BLaER1 treated with 17β-estradiol and CSF1 and Interleukin-3, amounts not matched to agents 10 nM and 100 nM (cell line): ENCODE data around the gene DNAJC16.
"Not testable (repeated sequence)": the region's sequence is repeated elsewhere in the genome, so short reads cannot be mapped to it uniquely, and the experiment has no call there.

ENCODE experiments used
- H3K27ac ChIP-seq, 11 experiments: shearing (Covaris generic); formaldehyde crosslinking; 2 replicates each; pipeline ENCODE4 v1.8.1; 2022
- H3K27me3 ChIP-seq, 11 experiments: shearing (Covaris generic); formaldehyde crosslinking; 2 replicates each; pipeline ENCODE4 v1.8.1; 2022
- H3K36me3 ChIP-seq, 11 experiments: shearing (Covaris generic); formaldehyde crosslinking; 2 replicates each; pipeline ENCODE4 v1.8.1; 2022
- H3K4me1 ChIP-seq, 10 experiments: shearing (Covaris generic); formaldehyde crosslinking; 2 replicates each; pipeline ENCODE4 v1.8.1; 2022
- H3K4me2 ChIP-seq, 11 experiments: shearing (Covaris generic); formaldehyde crosslinking; 2 replicates each; pipeline ENCODE4 v1.8.1; 2022
- H3K4me3 ChIP-seq, 10 experiments: shearing (Covaris generic); formaldehyde crosslinking; 2 replicates each; pipeline ENCODE4 v1.8.1; 2022
- H3K9ac ChIP-seq, 11 experiments: shearing (Covaris generic); formaldehyde crosslinking; 2 replicates each; pipeline ENCODE4 v1.8.1; 2022
- H3K9me3 ChIP-seq, 11 experiments: shearing (Covaris generic); formaldehyde crosslinking; replicated peaks in 1 of 11; 2 replicates each; pipeline ENCODE4 v1.8.1; 2022
- H4K20me1 ChIP-seq, 11 experiments: shearing (Covaris generic); formaldehyde crosslinking; 2 replicates each; pipeline ENCODE4 v1.8.1; 2022
- Cebpa-rat ChIP-seq, 11 experiments: shearing (Covaris generic); IDR thresholded peaks; 2 replicates each; pipeline ENCODE4 v1.8.1; 2022

DNAJC16 gene

GRCh38 chr1:15579683-15580047 is 53.0 kb downstream of the DNAJC16 start:
- TF ChIP-seq Cebpa-rat (IDR thresholded peaks at IDR 0.05): no peak
- peaks cover 8 to 13% (median 11%) of the 10 kb centered on the region in 11 experiments for H3K27me3 ChIP-seq
- H3K4me2 ChIP-seq: peak overlapping the region; percentile 1 to 89 (median 41); a peak in 17 of 22 replicates
- peaks cover 0 to 16% (median 4%) of the 10 kb centered on the region in 11 experiments; a peak in 6 of 22 replicates for H3K36me3 ChIP-seq
- peak overlapping the region in 1 of 10 experiments; percentile 8; a peak in 1 of 20 replicates for H3K4me3 ChIP-seq
- peaks cover 24 to 55% (median 37%) of the 10 kb centered on the region in 10 experiments for H3K4me1 ChIP-seq
- H4K20me1 ChIP-seq: no peaks in the 10 kb centered on the region
- H3K9ac ChIP-seq: peak overlapping the region in 4 of 11 experiments; percentile 33 to 56 (median 40); a peak in 6 of 22 replicates
- H3K27ac ChIP-seq: peak overlapping the region in 9 of 11 experiments; percentile 7 to 81 (median 39); a peak in 14 of 22 replicates
- no peaks in the 10 kb centered on the region for H3K9me3 ChIP-seq

- no peak overlapping the region for H3K4me3 ChIP-seq
- H3K4me1 ChIP-seq: peaks cover 20 to 45% (median 31%) of the 10 kb centered on the region in 10 experiments; a peak in 19 of 20 replicates
- no peak overlapping the region for H3K9ac ChIP-seq
- H3K27me3 ChIP-seq: peaks cover 16 to 22% (median 20%) of the 10 kb centered on the region in 11 experiments
- H3K4me2 ChIP-seq: no peak overlapping the region; a peak in 1 of 22 replicates
- no peaks in the 10 kb centered on the region for H4K20me1 ChIP-seq
- peaks cover 0 to 2% (median 2%) of the 10 kb centered on the region in 11 experiments; a peak in 8 of 22 replicates for H3K9me3 ChIP-seq
- no peak for TF ChIP-seq Cebpa-rat (IDR thresholded peaks at IDR 0.05)
- H3K36me3 ChIP-seq: peaks cover 0 to 2% (median 0%) of the 10 kb centered on the region in 11 experiments; a peak in 3 of 22 replicates
- no peak overlapping the region for H3K27ac ChIP-seq
These were observed 56.5 kb downstream of the DNAJC16 start for GRCh38 chr1:15583016-15583706.

GRCh38 chr1:15584489-15585363 is 58.1 kb downstream of the DNAJC16 start, which contains the start of gene AGMAT:
Gene AGMAT (minus strand): TSS chr1:15585051. CDS start chr1:15584967, 84 bp downstream.
- TF ChIP-seq Cebpa-rat (IDR thresholded peaks at IDR 0.05): no peak
- Histone ChIP-seq H3K27me3 (peaks cover 16 to 22% (median 20%) of the 10 kb centered on the region in 11 experiments), H3K4me2 (peak within 1 kb of the TSS; percentile 72 to 92 (median 86)), H3K4me1 (peaks cover 11 to 30% (median 18%) of the 10 kb centered on the region in 10 experiments; a peak in 17 of 20 replicates), H3K4me3 (peak within 1 kb of the TSS; percentile 48 to 71 (median 61)), H3K27ac (peak within 1 kb of the TSS; percentile 40 to 89 (median 78); a peak in 21 of 22 replicates), H3K36me3 (peaks cover 0 to 11% (median 0%) of the 10 kb centered on the region in 11 experiments; a peak in 3 of 22 replicates), H3K9me3 (peaks cover 0 to 9% (median 4%) of the 10 kb centered on the region in 11 experiments; a peak in 9 of 22 replicates), H4K20me1 (no peaks in the 10 kb centered on the region), H3K9ac (peak within 1 kb of the TSS; percentile 72 to 88 (median 79))

GRCh38 chr1:15592285-15592684 is 65.6 kb downstream of the DNAJC16 start:
- H3K9ac ChIP-seq: no peak overlapping the region

GRCh38 chr1:15595809-15596617 is 69.4 kb downstream of the DNAJC16 start:
- no peak for TF ChIP-seq Cebpa-rat (IDR thresholded peaks at IDR 0.05)
- Histone ChIP-seq H3K4me3 (no peak overlapping the region), H3K9me3 (no peaks in the 10 kb centered on the region), H3K27ac (no peak overlapping the region), H4K20me1 (no peaks in the 10 kb centered on the region), H3K4me2 (no peak overlapping the region), H3K9ac (no peak overlapping the region), H3K4me1 (no peaks in the 10 kb centered on the region; a peak in 1 of 20 replicates), H3K36me3 (no peaks in the 10 kb centered on the region), H3K27me3 (no peaks in the 10 kb centered on the region)

More at GRCh38 chr1:15592285-15592684, 65.6 kb downstream of the DNAJC16 start:
- Histone ChIP-seq H3K36me3 (peaks cover 0 to 11% (median 0%) of the 10 kb centered on the region in 11 experiments; a peak in 3 of 22 replicates), H3K4me1 (no peaks in the 10 kb centered on the region; a peak in 1 of 20 replicates), H3K9me3 (peaks cover 0 to 9% (median 4%) of the 10 kb centered on the region in 11 experiments; a peak in 9 of 22 replicates), H4K20me1 (no peaks in the 10 kb centered on the region), H3K27me3 (no peaks in the 10 kb centered on the region), H3K4me2 (no peak overlapping the region), H3K27ac (no peak overlapping the region), H3K4me3 (no peak overlapping the region)
- no peak for TF ChIP-seq Cebpa-rat (IDR thresholded peaks at IDR 0.05)

GRCh38 chr1:15598436-15598835 is 71.8 kb downstream of the DNAJC16 start:
- no peak for TF ChIP-seq Cebpa-rat (IDR thresholded peaks at IDR 0.05)
- Histone ChIP-seq H3K27me3 (peaks cover 3 to 6% (median 5%) of the 10 kb centered on the region in 11 experiments; a peak in 16 of 22 replicates), H3K27ac (no peak overlapping the region), H3K4me3 (no peak overlapping the region), H3K4me2 (no peak overlapping the region), H3K9me3 (no peaks in the 10 kb centered on the region), H3K9ac (no peak overlapping the region), H3K4me1 (peaks cover 0 to 12% (median 6%) of the 10 kb centered on the region in 10 experiments; a peak in 13 of 20 replicates), H3K36me3 (no peaks in the 10 kb centered on the region), H4K20me1 (no peaks in the 10 kb centered on the region)

- H3K9me3 ChIP-seq: 0 out of 22 replicates have a peak, but pooled peaks cover 0 to 5% (median 0%) of the 10 kb centered on the region in 11 experiments
- no peaks in the 10 kb centered on the region for H4K20me1 ChIP-seq
- H3K4me2 ChIP-seq: peak overlapping the region; percentile 66 to 91 (median 84)
- peaks cover 0 to 20% (median 16%) of the 10 kb centered on the region in 10 experiments; a peak in 15 of 20 replicates for H3K4me1 ChIP-seq
- TF ChIP-seq Cebpa-rat (IDR thresholded peaks at IDR 0.05): peak in 7 of 11 experiments; percentile 13 to 81 (median 54); a peak in 9 of 22 replicates
- peak overlapping the region; percentile 53 to 78 (median 69) for H3K9ac ChIP-seq
- peak overlapping the region in 10 of 11 experiments; percentile 35 to 76 (median 54); a peak in 20 of 22 replicates for H3K27ac ChIP-seq
- peak overlapping the region; percentile 53 to 72 (median 66) for H3K4me3 ChIP-seq
- H3K36me3 ChIP-seq: no peaks in the 10 kb centered on the region
- H3K27me3 ChIP-seq: peaks cover 3 to 10% (median 7%) of the 10 kb centered on the region in 11 experiments; a peak in 16 of 22 replicates
These were observed 76.7 kb downstream of the DNAJC16 start for GRCh38 chr1:15603050-15603965.

GRCh38 chr1:15603966-15604282 is 77.3 kb downstream of the DNAJC16 start:
- Histone ChIP-seq H3K27ac (peak overlapping the region in 10 of 11 experiments; percentile 9 to 76 (median 54); a peak in 16 of 22 replicates), H3K4me1 (peaks cover 0 to 20% (median 16%) of the 10 kb centered on the region in 10 experiments; a peak in 15 of 20 replicates), H3K4me3 (peak overlapping the region; percentile 53 to 72 (median 66); a peak in 14 of 20 replicates), H3K4me2 (peak overlapping the region; percentile 66 to 91 (median 84)), H3K9ac (peak overlapping the region in 5 of 11 experiments; percentile 61 to 74 (median 69); a peak in 7 of 22 replicates)
- not testable (repeated sequence) for H3K9me3 ChIP-seq, H3K27me3 ChIP-seq, H4K20me1 ChIP-seq, H3K36me3 ChIP-seq

GRCh38 chr1:15604400-15604799 is 77.8 kb downstream of the DNAJC16 start:
- Histone ChIP-seq H3K27ac (peak overlapping the region in 6 of 11 experiments; percentile 35 to 74 (median 54); a peak in 11 of 22 replicates), H3K4me2 (peak overlapping the region in 9 of 11 experiments; percentile 66 to 91 (median 85); a peak in 12 of 22 replicates), H3K4me1 (peaks cover 0 to 20% (median 16%) of the 10 kb centered on the region in 10 experiments; a peak in 15 of 20 replicates)
- H4K20me1 ChIP-seq, H3K27me3 ChIP-seq, H3K9me3 ChIP-seq, H3K9ac ChIP-seq, H3K36me3 ChIP-seq, H3K4me3 ChIP-seq: not testable (repeated sequence)
